K562 (cell line): ENCODE measurements around the gene SIM1. TPM values are rescaled to one million over a fixed set of nuclear protein-coding genes. Genes with fewer than 3 reads are reported as not detected.

ENCODE experiments used
- ATAC-seq: fragments of 200-7000 bp; cut with Tn5 transposase; 3 replicates; pipeline ENCODE4 v1.9.1; 2020; ENCODE audit warnings: moderate library complexity
- BruUV-seq: library from RNA; stranded (reverse); fragments of 400-500 nt; replicated peaks from 2 replicates; lab custom pipeline; 2021; lab: Mats Ljungman, UMichigan
- CTCF ChIA-PET: fragments of 300-600 bp; formaldehyde crosslinking; extraction: SDS; loops from one replicate; lab custom pipeline; 2021; ENCODE audit warnings: low intra/inter-chr PET ratio; lab: Yijun Ruan, JAX
- POLR2A ChIA-PET: fragments of 300-600, 350-650 bp; sonication (Branson Sonifier 250); formaldehyde crosslinking; extraction: SDS; loops from one replicate; lab custom pipeline; 2021; ENCODE audit warnings: antibody characterized with exemption, inconsistent platforms; lab: Yijun Ruan, JAX
- DNase-seq, 4 experiments: peaks; one replicate each; pipeline versions ENCODE4 v3.0.0 to v3.0.0-alpha.2; 2011 to 2018; ENCODE audit warnings: low spot score in 3 of 4, mixed read lengths in 3 of 4; ENCODE audit errors: extremely low read depth in 1 of 4
- FAIRE-seq: peaks from 2 replicates; lab custom pipeline; 2011; peaks lifted over from hg19 to GRCh38; lab: Jason Lieb, UNC
- H2AFZ ChIP-seq: 2 replicates; pipeline ENCODE4 v1.6.0; 2011; ENCODE audit warnings: low read depth, low read length, control low read depth, inconsistent platforms
- H3K27ac ChIP-seq: fragments of 200-600 bp; 3 replicates; pipeline ENCODE4 v1.8.0; 2011; ENCODE audit warnings: low read depth, mild to moderate bottlenecking, control low read depth, inconsistent platforms, low read length, moderate library complexity, mixed read lengths; ENCODE audit errors: extremely low read depth
- H3K27me3 ChIP-seq, 2 experiments: fragments of 300-600 bp in 1 of 2; 2 replicates in 1 of 2; 3 replicates in 1 of 2; pipeline versions ENCODE4 v1.6.0 to v1.8.0; 2011; ENCODE audit warnings: inconsistent platforms in 2 of 2, low read length in 2 of 2, mild to moderate bottlenecking in 1 of 2, mixed read lengths in 1 of 2, moderate library complexity in 1 of 2; ENCODE audit not compliant: control insufficient read depth in 2 of 2, insufficient read depth in 2 of 2
- H3K36me3 ChIP-seq: fragments of 300-600 bp; 3 replicates; pipeline ENCODE4 v1.8.0; 2011; ENCODE audit warnings: mild to moderate bottlenecking, low read length, inconsistent platforms; ENCODE audit not compliant: control insufficient read depth, insufficient read depth
- H3K4me1 ChIP-seq, 2 experiments: fragments of 200-600 bp in 1 of 2; replicated peaks in 1 of 2; 2 replicates in 1 of 2; 3 replicates in 1 of 2; pipeline versions ENCODE4 v1.5.1 to v1.8.0; 2011; ENCODE audit warnings: inconsistent platforms in 2 of 2, low read length in 2 of 2, mild to moderate bottlenecking in 1 of 2, mixed read lengths in 1 of 2, moderate library complexity in 1 of 2; ENCODE audit not compliant: control insufficient read depth in 2 of 2, insufficient read depth in 2 of 2
- H3K4me2 ChIP-seq: 2 replicates; pipeline ENCODE4 v1.6.1; 2011; ENCODE audit warnings: low read length, control low read depth, inconsistent platforms, mixed read lengths; ENCODE audit not compliant: insufficient read depth
- H3K4me3 ChIP-seq: fragments of 200-600 bp; sonication (generic), shearing (Covaris generic); 2 replicates; pipeline ENCODE4 v1.5.1; 2016; ENCODE audit warnings: control low read depth, inconsistent platforms
- H3K79me2 ChIP-seq: fragments of 200-600 bp; 3 replicates; pipeline ENCODE4 v1.8.0; 2011; ENCODE audit warnings: low read length, inconsistent platforms; ENCODE audit not compliant: control insufficient read depth, insufficient read depth
- H3K9ac ChIP-seq, 2 experiments: 2 replicates each; pipeline versions ENCODE4 v1.6.0 to v1.6.1; 2011; ENCODE audit warnings: low read depth in 2 of 2, low read length in 2 of 2, control low read depth in 1 of 2, inconsistent platforms in 1 of 2, mild to moderate bottlenecking in 1 of 2, mixed read lengths in 1 of 2; ENCODE audit not compliant: insufficient read depth in 1 of 2
- H3K9me1 ChIP-seq: one replicate; pipeline ENCODE4 v1.6.0; 2011; ENCODE audit warnings: inconsistent platforms, mild to moderate bottlenecking, low read length, moderate library complexity; ENCODE audit not compliant: control insufficient read depth, insufficient read depth
- H3K9me3 ChIP-seq: replicated peaks from 2 replicates; pipeline ENCODE4 v1.5.1; 2011; ENCODE audit warnings: low read depth, low read length, inconsistent platforms; ENCODE audit not compliant: control insufficient read depth, insufficient read depth
- H4K20me1 ChIP-seq: replicated peaks from 2 replicates; pipeline ENCODE4 v1.6.1; 2011; ENCODE audit warnings: low read length, inconsistent platforms, mixed read lengths; ENCODE audit not compliant: control insufficient read depth, insufficient read depth
- HOMEZ ChIP-seq: fragments of 250-450 bp; sonication (Bioruptor Pico); IDR thresholded peaks from 2 replicates; pipeline ENCODE4 v1.4.0; 2020; ENCODE audit warnings: mild to moderate bottlenecking, moderate library complexity
- JUNB ChIP-seq: fragments of 450-650 bp; formaldehyde crosslinking; conservative IDR thresholded peaks from 2 replicates; pipeline ENCODE4 v1.4.0; 2020; ENCODE audit warnings: mild to moderate bottlenecking
- NCOA4 ChIP-seq: fragments of 450-650 bp; IDR thresholded peaks from 2 replicates; pipeline ENCODE4 v1.6.1; 2018; ENCODE audit warnings: mild to moderate bottlenecking; ENCODE audit not compliant: partially characterized antibody
- SRSF9 ChIP-seq: fragments of 200-400 bp; formaldehyde crosslinking; IDR thresholded peaks from 2 replicates; pipeline ENCODE4 v1.6.1; 2017; ENCODE audit warnings: low read depth, low read length, borderline replicate concordance
- TRIM28 ChIP-seq: fragments of 450-650 bp; IDR thresholded peaks from 2 replicates; pipeline ENCODE4 v1.6.1; 2017
- WGBS: fragments of 100-300 bp; shearing (Covaris generic); methylation state at CpG from one replicate; pipeline ENCODE4 v1.1.6; 2016; ENCODE audit warnings: low coverage, mixed read lengths; ENCODE audit not compliant: insufficient coverage; ENCODE audit errors: missing lambda C conversion rate; 5-methylcytosine and 5-hydroxymethylcytosine counted together
- in situ Hi-C: fragments of 300-500 bp; cut with MboI; formaldehyde crosslinking; loops from 4 replicates; pipeline ENCODE4 v1.15.0; 2018; ENCODE audit warnings: inconsistent platforms, mixed read lengths
- intact Hi-C: fragments of 100-400 bp; cut with micrococcal nuclease; formaldehyde crosslinking; loops from 2 replicates; pipeline ENCODE4 v1.14.2; 2022
- polyA plus RNA-seq, 8 experiments: library from polyadenylated mRNA; depleted of rRNA in 4 of 8; stranded (reverse) in 5 of 8; unstranded in 3 of 8; fragments of >200 nt; fragmentation: Nextera tagmentation in 2 of 8; fragmentation: Illumina TruSeq in 1 of 8; extraction: Ambion mirVana in 2 of 8; extraction: Trizol in 1 of 8; gene quantifications; 2 replicates each; pipeline versions ENCODE4 v1.2.1 to v1.2.3, GENCODE V29; 2011 to 2014; ENCODE audit warnings: inconsistent platforms in 1 of 8, missing spikeins in 1 of 8
- total RNA-seq, 7 experiments: library from RNA; depleted of rRNA in 6 of 7; stranded (reverse); fragments of >200 nt in 6 of 7; fragmentation: Illumina TruSeq in 2 of 7; extraction: Trizol in 2 of 7; gene quantifications; 2 replicates each; pipeline versions ENCODE4 v1.2.1 to v1.2.3, GENCODE V29; 2011 to 2021; ENCODE audit warnings: low replicate concordance in 1 of 7
- TF ChIP-seq, protein P1 (sequence below): sonication (generic); formaldehyde crosslinking; IDR thresholded peaks from 2 replicates; pipeline ENCODE4 v1.8.0; 2022; ENCODE audit warnings: mild to moderate bottlenecking, missing genetic modification reagents
- TF ChIP-seq, protein P2 (sequence below): sonication (generic); formaldehyde crosslinking; IDR thresholded peaks from 2 replicates; pipeline ENCODE4 v1.8.0; 2023; ENCODE audit warnings: missing genetic modification reagents, mild to moderate bottlenecking, borderline replicate concordance

SIM1 gene
- total and polyA plus RNA-seq, 9 of the 15 experiments (the other 6 are each of a cell fraction or from before 2014, with no cell fraction given) = not detected

DNA sequence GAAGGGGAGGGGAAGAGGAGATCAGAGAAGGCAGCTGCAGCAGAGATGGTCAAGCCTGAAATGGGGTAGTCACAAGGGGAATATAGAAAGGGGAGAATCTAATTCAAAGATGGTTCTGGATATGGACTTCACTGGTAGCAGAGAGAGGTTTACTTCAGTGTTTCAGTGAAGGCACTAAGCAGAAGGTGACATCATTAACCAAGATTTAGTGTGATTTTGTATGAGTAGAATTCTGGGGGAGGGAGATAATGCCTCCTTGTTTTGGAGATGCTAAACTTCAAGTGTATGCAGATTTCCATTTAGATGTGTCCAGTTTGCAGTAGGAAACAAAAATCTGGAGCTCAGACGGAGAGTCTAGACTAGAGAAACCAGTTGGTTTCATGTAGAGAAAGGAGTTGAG is 13.1 kb downstream of the SIM1 start:
- no peak overlapping the region for H3K9ac ChIP-seq
- in situ Hi-C loops (no loop called here), intact Hi-C loops (no loop called here)
- WGBS = 13% methylated on average over 1 of the region's 1 CpG
- FAIRE-seq (no peak), ATAC-seq (no peak), DNase-seq (no peak)
- no TSS peak for BruUV-seq
- H3K9me1 ChIP-seq = no peaks in the 10 kb centered on the region
- no peak overlapping the region for H3K27ac ChIP-seq
- peaks cover 0 to 11% of the 10 kb centered on the region in 2 experiments; a peak in 1 of 5 replicates for H3K4me1 ChIP-seq
- TF ChIP-seq, protein P1, sequence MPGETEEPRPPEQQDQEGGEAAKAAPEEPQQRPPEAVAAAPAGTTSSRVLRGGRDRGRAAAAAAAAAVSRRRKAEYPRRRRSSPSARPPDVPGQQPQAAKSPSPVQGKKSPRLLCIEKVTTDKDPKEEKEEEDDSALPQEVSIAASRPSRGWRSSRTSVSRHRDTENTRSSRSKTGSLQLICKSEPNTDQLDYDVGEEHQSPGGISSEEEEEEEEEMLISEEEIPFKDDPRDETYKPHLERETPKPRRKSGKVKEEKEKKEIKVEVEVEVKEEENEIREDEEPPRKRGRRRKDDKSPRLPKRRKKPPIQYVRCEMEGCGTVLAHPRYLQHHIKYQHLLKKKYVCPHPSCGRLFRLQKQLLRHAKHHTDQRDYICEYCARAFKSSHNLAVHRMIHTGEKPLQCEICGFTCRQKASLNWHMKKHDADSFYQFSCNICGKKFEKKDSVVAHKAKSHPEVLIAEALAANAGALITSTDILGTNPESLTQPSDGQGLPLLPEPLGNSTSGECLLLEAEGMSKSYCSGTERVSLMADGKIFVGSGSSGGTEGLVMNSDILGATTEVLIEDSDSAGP (CRISPR knock-in tag) = no peak
- TF ChIP-seq HOMEZ (CRISPR knock-in tag) (no peak), SRSF9 (no peak), JUNB (CRISPR knock-in tag) (no peak), TRIM28 (no peak), NCOA4 (no peak)
- TF ChIP-seq, protein P2, sequence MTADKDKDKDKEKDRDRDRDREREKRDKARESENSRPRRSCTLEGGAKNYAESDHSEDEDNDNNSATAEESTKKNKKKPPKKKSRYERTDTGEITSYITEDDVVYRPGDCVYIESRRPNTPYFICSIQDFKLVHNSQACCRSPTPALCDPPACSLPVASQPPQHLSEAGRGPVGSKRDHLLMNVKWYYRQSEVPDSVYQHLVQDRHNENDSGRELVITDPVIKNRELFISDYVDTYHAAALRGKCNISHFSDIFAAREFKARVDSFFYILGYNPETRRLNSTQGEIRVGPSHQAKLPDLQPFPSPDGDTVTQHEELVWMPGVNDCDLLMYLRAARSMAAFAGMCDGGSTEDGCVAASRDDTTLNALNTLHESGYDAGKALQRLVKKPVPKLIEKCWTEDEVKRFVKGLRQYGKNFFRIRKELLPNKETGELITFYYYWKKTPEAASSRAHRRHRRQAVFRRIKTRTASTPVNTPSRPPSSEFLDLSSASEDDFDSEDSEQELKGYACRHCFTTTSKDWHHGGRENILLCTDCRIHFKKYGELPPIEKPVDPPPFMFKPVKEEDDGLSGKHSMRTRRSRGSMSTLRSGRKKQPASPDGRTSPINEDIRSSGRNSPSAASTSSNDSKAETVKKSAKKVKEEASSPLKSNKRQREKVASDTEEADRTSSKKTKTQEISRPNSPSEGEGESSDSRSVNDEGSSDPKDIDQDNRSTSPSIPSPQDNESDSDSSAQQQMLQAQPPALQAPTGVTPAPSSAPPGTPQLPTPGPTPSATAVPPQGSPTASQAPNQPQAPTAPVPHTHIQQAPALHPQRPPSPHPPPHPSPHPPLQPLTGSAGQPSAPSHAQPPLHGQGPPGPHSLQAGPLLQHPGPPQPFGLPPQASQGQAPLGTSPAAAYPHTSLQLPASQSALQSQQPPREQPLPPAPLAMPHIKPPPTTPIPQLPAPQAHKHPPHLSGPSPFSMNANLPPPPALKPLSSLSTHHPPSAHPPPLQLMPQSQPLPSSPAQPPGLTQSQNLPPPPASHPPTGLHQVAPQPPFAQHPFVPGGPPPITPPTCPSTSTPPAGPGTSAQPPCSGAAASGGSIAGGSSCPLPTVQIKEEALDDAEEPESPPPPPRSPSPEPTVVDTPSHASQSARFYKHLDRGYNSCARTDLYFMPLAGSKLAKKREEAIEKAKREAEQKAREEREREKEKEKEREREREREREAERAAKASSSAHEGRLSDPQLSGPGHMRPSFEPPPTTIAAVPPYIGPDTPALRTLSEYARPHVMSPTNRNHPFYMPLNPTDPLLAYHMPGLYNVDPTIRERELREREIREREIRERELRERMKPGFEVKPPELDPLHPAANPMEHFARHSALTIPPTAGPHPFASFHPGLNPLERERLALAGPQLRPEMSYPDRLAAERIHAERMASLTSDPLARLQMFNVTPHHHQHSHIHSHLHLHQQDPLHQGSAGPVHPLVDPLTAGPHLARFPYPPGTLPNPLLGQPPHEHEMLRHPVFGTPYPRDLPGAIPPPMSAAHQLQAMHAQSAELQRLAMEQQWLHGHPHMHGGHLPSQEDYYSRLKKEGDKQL = no peak
- H4K20me1 ChIP-seq = no peaks in the 10 kb centered on the region; the same call in 1 of the 2 replicates
- no peaks in the 10 kb centered on the region for H3K9me3 ChIP-seq
- POLR2A ChIA-PET = interaction anchor here (0.6 kb wide), 1 partner anchor 376 kb away, joined by 3 read pairs; no protein-coding TSS in a partner anchor
- H2AFZ ChIP-seq = no peak overlapping the region
- H3K27me3 ChIP-seq = peaks cover 53 to 66% of the 10 kb centered on the region in 2 experiments
- CTCF ChIA-PET = no interaction called here
- no peaks in the 10 kb centered on the region for H3K36me3 ChIP-seq
- H3K79me2 ChIP-seq = no peaks in the 10 kb centered on the region
- H3K4me2 ChIP-seq = no peak overlapping the region
- H3K4me3 ChIP-seq = no peak overlapping the region
